ENCODE data around the gene EOMES. TPM values are rescaled to one million over a fixed set of nuclear protein-coding genes. Genes with fewer than 3 reads are reported as not detected.

EOMES gene
- 1.9 and 2.7 TPM in 2 replicates for total RNA-seq

GRCh38 chr3:27721717-27722564, at the start of gene EOMES:
Gene EOMES (minus strand): TSS chr3:27722323. CDS start chr3:27722294, 29 bp downstream.

Other genes with a start within 250 kb of the EOMES start
- 51.4 and 61.5 TPM in 2 replicates for gene SLC4A7, start 237.9 kb downstream of the EOMES start, total RNA-seq

Data from hair follicular keratinocyte (primary cell).